Tongue (tissue), 2 donors: Measurements from ENCODE around the gene MXI1. TPM values are rescaled to one million over a fixed set of nuclear protein-coding genes. Genes with fewer than 3 reads are reported as not detected.
A peak's percentile ranks its signal among the peaks of the same experiment; 100 is the strongest.
"Not testable (repeated sequence)": the region's sequence is repeated elsewhere in the genome, so short reads cannot be mapped to it uniquely, and the experiment has no call there.

ENCODE experiments used
- DNase-seq: peaks from one replicate; pipeline ENCODE4 v3.0.0-alpha.2; 2015
- total RNA-seq: library from RNA; depleted of rRNA; stranded (reverse); fragments of >200 nt; gene quantifications from one replicate; pipeline ENCODE4 v1.2.3, GENCODE V29; 2014

MXI1 gene
- total RNA-seq, 1 donor from 2014 or later = 31.3 TPM

GRCh38 chr10:110181911-110182310, 25.5 kb upstream of the MXI1 start:
- no peak for DNase-seq

DNA sequence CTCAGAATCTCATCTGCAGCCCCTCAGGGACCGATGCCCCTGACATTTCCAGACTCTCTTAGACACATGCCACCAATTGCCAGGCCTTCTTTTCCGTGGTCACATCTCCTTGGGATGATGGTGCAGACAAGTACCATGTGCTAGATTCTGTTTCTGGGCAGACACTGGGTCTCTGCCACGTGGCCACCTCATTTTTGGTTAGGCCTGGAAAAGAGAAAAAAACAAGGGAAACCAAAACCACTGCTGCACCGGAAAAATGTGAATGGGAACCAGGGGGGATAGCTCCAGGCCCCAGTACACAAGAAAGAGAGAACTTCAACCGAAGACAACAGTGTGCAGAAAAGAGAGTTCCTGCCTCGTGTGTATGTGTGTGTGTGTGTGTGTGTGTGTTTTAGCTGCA, 23.0 kb upstream of the MXI1 start:
- no peak for DNase-seq

GRCh38 chr10:110185646-110186182, 21.7 kb upstream of the MXI1 start:
- DNase-seq = not testable (repeated sequence)

DNA sequence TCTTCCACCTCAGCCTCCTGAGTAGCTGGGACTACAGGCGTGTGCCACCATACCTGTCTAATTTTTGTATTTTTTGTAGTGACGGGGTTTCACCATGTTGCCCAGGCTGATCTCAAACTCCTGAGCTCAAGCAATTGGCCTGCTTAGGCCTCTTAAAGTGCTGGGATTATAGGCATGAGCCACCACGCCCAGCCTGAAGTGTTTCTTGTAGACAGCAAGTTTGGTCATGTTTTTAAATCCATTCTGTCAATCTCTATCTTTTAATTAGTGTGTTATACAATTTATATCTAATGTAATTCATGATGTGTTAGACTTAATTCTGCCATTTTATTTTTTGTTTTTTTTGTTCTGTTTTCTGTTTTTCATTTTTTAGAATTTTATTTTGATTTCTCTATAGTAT, 17.2 kb upstream of the MXI1 start:
- no peak for DNase-seq

GRCh38 chr10:110192552-110192951, 14.9 kb upstream of the MXI1 start:
- no peak for DNase-seq

GRCh38 chr10:110200503-110200902, 6.9 kb upstream of the MXI1 start:
- no peak for DNase-seq

- DNase-seq = not testable (repeated sequence)
Measured at GRCh38 chr10:110201046-110201445, 6.4 kb upstream of the MXI1 start.

DNA sequence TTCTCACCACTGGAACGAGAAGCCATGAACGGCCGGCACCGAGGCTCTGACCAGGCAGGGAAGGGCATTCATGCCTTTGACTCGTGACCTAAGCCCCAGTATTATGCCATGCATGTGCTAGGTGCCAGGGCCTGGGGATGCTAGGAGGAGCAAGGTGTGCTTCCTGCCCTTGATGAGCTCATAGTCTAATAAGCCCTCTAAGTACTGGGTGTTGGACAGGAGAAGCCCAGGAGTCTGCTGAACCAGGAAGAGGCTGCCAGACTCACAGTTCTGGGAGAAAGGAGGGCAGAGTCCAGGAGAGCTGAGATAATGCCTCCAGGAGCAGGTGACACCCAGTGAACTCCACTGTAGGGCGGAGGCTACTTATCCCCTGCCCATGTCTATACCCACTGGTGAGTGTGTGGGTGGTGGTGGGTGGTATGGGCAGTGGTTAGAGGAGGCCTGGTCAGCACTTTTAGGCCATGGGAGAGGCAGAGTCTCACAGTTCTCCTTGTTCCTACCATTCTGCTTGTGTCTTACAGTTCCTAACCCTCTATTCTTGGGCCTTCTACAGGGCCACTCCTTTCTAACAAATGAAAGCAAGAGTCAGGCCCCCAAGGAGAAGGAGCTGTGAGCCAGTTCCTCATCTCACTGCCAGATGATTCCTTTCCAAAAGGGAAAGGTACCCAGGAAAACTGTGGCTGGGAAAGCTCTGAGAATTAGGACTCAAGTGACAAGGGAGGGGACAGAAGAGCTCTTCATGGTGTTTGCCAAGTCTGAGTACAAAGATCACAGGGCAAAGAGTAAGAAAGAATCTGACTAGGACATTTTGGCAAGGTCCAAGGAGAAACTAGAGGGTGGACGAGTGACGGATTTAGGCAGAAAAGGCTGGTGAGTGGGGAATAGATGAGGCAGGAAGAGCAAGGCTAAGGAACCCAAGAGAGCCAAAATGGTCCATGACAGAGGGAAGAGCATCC, 3.6 kb upstream of the MXI1 start:
- no peak for DNase-seq

GRCh38 chr10:110205051-110205675, 2.2 kb upstream of the MXI1 start:
- DNase-seq = no peak

GRCh38 chr10:110207805-110208613, 604 bp downstream of the MXI1 start:
- DNase-seq = peak; percentile 67

GRCh38 chr10:110208614-110209453, 1.4 kb downstream of the MXI1 start:
- DNase-seq = peak; percentile 46

GRCh38 chr10:110209454-110209925, 2.1 kb downstream of the MXI1 start:
- peak; percentile 73 for DNase-seq

DNA sequence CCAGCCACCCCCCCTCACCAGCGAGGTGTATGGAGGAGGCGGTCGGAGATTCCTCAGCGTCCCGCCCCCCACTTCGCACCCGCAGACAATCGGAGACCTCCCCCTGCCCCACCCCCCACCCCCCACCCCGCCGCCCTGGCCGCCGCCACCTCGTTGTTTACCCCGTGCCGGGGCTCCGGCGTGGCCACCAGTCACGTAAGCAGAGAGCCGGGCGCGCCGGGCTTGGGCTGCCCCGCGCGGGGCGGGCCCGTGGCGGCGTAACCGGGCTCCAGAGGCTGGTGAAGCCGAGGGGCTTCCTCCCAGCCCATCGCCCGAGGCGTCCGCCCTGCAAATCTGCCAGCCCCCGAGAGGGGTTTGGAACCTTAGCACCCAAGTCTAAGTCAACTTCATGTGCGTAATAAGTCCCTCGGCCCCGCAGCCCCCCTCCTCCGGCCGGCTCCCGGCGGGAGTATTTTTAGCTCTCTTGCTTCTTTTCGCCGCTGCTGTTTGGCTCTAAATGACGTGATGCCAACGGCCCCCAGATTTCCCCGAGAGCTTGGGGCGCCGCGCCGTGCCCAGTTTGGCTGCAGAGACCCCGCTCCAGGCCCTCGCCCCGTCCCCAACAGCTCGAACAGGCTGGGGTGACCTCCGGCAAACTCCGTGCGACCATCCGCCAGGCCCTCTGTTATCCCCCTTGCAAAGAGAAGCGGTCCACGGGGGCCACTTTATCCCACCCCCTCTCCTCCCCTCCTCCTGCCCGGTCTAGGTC, 2.7 kb downstream of the MXI1 start:
- DNase-seq = peak; percentile 59

DNA sequence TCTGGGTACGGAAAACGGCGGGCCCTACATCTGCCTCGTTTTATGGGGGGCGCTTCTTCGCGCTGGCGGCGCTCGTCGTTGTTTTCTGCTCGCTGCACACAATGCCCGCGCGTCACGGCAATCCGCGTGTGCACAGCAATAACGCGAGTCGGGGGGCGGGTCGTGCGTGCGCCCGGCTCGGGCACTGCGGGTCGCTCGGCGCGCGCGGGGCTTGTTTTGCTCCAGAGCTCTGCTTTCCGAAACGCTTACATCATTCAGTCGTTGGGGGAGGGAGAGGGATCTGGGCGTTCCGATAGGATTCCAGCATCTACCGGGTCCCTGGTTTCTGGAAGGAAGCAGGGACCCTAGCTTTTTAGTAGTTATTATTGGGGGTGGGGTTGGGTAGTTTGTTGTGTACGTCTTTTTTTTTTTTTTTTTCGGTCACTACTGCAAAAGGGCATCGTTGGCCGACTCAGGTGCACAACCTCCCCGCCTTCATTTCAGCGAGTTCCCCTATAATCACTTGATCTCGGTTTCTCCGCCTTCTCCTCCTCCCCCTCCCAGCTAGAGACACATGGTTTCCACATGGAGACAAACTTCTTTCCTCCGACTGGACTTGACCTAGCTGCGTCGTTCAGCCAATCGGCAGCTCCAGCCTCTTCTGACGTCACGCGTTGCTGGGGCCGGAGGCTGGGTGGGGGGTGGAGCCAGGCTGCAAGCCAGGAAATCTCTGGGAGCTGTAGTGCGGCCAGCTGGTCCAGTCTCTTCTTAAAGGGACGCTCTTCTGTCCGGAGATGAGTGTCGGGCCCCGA, 3.5 kb downstream of the MXI1 start:
- peak; percentile 99 for DNase-seq

DNA sequence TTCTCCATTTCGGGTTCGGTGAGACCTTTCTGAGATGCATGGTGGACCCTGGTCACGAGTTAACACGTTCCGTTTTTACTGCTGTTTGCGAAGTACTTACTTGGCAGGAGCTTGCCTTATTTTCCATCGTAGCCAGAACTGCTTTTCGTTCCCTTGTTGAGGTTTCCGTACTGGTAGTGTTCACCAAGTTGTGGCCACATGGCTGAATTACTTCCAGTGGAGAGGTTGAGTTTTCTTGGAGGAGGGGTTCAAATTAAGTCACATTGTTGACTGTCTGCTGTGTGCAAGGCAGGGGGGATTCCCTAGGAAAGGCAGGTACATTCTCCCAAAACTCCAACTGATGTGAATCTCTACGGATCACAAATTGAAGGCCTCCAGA, 4.0 kb downstream of the MXI1 start:
- no peak for DNase-seq

DNA sequence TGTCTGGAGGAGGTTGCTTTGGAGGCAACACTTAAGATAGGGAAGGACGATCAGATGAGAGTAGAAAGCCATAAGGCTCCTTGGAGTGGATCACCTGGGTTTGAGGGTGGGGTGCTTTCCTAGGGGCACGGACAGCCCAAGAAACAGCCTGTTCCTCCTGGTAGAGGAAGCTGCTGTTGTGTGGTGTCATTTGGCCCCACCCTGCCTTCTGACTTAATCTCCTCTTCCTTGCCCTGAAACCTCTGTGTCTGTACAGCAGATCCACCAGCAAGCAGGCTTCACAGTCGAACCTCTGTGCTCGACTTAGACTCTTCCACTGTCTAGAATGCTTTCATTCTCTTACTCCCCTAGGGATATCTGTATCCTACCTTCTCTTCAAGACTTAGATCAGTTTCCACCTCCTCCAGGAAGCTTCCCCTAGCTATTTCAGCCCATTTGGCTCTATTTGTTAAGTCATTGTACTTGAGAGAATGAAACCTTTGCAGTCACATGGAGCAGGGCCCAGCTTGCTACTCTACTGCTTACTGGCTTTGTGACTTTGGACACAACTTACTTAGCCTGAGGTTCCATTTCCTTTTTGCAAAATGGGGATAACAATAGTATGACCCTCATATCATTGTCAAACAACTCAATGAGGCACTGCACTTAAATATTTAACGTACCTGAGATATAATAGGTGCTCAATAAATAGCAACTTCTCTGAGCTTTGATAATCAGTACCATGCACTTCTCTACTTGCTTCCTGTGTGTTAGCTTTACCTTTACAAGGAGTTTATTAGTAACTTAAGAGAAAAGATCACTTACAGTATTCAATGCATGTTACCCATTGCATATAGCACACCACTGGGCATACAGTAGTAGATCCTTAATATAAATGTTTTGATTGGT, 5.0 kb downstream of the MXI1 start:
- DNase-seq = no peak

- no peak for DNase-seq
Measured at GRCh38 chr10:110214371-110214826, 7.0 kb downstream of the MXI1 start.
